Caki2 (cell line): ENCODE measurements around the gene TRIM68. TPM values are rescaled to one million over a fixed set of nuclear protein-coding genes. Genes with fewer than 3 reads are reported as not detected.

Experiments
- DNase-seq: peaks from one replicate; pipeline ENCODE4 v3.0.0-alpha.2; 2015; ENCODE audit warnings: low read depth
- in situ Hi-C: cut with HindIII; loops from 2 replicates; pipeline ENCODE4 v1.10.0; 2016; ENCODE audit warnings: low sequenced_read_pairs, low pct_unique_long_range_greater_than_20kb, mixed read lengths
- total RNA-seq: library from RNA; depleted of rRNA; stranded (reverse); fragments of >200 nt; shearing (Covaris generic); gene quantifications from 2 replicates; pipeline ENCODE4 v1.2.3, GENCODE V29; 2014; ENCODE audit warnings: low replicate concordance

Gene TRIM68
- total RNA-seq, 1 experiment from 2014 or later: 13.7 TPM

- in situ Hi-C loops: no loop called here
- no peak for DNase-seq
These were observed 2.4 kb upstream of the TRIM68 start for GRCh38 chr11:4610258-4610935.

- no peak for DNase-seq
- in situ Hi-C loops: no loop called here
These were observed 935 bp downstream of the TRIM68 start for GRCh38 chr11:4607096-4607495.

DNA sequence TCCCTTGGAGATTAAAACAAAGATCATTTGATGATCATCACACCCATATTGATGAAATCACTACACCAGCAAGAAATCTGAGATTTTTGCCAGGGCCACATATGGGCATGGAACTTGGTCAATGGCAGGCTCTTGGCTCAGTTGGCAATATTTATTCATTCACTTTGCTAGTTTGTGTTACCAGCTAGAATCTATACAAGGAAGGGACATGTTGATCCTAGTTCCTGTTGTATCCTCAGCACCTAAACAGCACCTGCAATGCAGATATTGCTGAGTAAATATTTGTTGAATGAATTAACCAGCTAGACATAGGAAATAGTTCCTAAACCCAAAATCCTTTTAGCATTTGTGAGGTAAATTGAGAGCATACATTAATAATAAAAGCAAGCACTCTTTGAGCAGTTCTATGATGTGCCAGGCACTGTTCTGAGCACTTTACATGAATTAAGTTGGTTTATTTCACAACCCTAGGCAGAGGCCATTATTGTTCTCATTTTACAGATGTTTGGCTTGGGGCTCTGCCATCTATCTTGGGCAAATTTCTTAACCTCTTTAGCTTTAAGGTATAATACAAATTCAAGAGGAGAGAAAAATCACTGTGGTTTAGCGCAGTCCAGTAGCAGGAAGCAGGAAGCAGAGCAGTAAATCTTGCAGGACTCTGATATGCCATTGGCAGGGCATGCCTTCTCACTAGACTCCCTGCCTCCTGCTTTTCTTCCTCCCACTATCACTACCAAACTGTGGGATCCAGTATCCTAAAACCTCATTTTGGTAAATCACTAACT, 1.6 kb downstream of the TRIM68 start:
- DNase-seq: no peak
- in situ Hi-C loops: no loop called here

DNA sequence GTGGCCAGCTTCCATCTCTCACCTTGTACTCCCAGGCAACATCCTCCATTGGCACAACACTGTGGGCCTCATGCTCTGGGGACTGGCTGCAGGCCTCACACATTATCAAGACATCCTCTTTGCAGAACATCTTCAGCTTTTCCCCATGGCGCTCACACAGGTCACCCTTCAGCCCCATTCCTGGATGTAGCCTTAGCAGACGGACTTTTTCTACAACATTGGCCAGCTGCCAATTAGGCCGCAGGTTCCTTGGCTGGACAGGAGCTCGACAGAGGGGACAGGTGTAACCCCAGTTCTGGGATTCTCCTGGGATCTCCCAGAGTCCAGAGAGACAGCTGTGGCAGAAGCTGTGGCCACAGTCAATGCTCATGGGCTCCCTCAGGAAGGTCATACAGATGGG, 3.0 kb downstream of the TRIM68 start:
- in situ Hi-C loops: no loop called here
- DNase-seq: no peak

DNA sequence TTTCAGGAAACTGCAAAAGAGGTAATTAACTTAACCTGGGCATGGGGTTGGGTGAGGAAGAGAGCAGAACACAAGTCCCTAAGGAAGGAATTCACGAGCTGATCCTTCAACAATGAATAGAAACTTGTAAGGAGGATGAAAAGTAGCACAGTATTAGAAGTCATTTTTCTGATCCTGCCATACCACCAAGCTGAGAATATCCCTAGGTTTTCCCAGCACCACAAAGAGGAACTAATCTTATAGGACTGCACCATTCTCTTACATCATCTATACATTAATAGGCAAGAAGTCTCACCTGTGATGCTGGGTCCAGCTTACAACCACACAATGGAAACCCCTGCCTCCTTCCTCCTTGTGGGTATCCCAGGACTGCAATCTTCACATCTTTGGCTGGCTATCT, 14.3 kb downstream of the TRIM68 start, which contains the start of gene OR52I1:
TSS of gene OR52I1 (plus strand) at position 301 of the 400 bp plus-strand sequence. CDS start at position 301, 0 bp downstream.
- no peak for DNase-seq
- in situ Hi-C loops: no loop called here

GRCh38 chr11:4589017-4589416, 19.0 kb downstream of the TRIM68 start:
- in situ Hi-C loops: no loop called here
- DNase-seq: no peak

GRCh38 chr11:4581443-4581842, 26.6 kb downstream of the TRIM68 start, which contains the start of gene OR52I2:
OR52I2 (plus strand) TSS chr11:4581743.
- in situ Hi-C loops: no loop called here
- DNase-seq: no peak

DNA sequence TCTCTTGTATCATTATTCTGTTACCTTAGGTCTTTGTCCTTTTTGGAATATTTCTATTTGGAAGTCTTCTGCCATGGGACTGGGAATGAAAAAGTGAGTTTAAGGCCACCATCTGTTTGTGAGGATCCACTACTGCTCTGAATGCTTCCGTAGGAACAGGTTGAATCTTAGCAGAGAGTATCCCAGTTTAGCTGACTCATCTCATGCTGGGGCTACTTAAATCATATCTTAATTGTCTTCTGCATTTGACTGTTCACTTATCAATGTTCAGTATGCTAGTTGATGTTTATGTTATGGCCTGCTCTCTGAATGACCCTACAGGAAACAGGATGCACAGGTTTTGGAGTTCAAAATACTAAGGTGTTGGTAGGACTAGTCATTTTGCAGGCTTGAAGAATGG, 27.9 kb downstream of the TRIM68 start:
- in situ Hi-C loops: no loop called here
- no peak for DNase-seq

DNA sequence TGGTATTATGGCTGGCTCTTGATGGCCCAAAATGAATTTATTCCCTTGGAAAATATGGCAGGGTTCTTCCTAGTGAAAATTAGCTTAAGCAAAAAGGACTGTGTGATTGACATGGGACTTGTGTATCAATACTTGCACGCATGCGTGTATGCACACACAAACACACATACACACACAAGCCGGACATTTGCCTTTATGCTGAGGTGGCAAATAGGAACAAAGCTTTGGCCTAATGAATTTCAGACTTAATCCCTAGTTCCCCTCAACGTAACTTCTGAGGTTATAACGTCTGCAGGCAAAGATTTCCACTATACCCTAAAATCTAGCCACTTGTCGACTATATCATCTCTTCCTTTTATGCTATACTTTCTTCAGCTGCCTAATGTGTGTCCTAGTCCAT, 29.4 kb downstream of the TRIM68 start:
- in situ Hi-C loops: no loop called here
- DNase-seq: no peak

- in situ Hi-C loops: no loop called here
- DNase-seq: no peak
These were observed 30.3 kb downstream of the TRIM68 start for GRCh38 chr11:4577761-4578160.

DNA sequence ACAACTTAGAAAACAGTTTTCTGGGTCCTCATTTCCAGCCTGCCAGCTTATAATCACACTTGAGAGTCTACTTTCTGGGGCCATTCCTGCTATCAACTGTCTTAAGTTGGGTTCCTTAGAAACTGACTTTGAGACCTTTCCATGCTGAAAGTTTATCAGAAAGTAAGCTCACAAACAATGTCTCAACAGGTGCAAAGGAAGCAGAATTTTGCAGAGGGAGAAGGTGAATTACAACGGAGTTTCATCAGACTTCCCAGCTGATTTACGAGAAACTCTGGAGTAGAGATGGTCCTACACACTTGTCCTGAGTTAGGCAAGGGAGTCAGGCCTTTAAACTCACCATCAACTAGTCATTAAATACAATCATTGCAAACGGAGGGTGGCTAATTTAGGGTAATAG, 31.2 kb downstream of the TRIM68 start:
- in situ Hi-C loops: no loop called here
- DNase-seq: no peak

DNA sequence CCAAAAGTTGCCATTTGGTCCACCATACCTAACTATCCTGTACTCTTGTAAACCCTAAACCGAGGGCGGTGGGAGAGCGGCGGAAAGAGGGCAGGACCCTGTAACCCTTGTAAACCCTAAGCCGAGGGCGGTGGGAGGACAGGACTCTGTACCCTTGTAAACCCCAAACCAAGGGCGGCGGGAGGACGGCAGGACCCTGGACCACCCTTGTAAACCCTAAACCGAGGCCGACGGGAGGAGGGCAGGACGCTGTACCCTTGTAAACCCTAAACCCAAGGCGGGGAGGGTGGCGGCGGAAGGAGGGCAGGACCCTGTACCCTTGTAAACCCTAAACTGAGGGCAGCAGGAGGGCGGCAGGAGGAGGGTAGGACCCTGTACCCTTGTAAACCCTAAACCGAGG, 39.0 kb downstream of the TRIM68 start:
- DNase-seq: no peak
- in situ Hi-C loops: no loop called here

GRCh38 chr11:4565371-4565770, 42.7 kb downstream of the TRIM68 start:
- in situ Hi-C loops: no loop called here

GRCh38 chr11:4560467-4560866, 47.6 kb downstream of the TRIM68 start:
- DNase-seq: no peak
- in situ Hi-C loops: no loop called here

More at GRCh38 chr11:4565371-4565770, 42.7 kb downstream of the TRIM68 start:
- DNase-seq: no peak

- DNase-seq: no peak
- in situ Hi-C loops: no loop called here
These were observed 48.2 kb downstream of the TRIM68 start for GRCh38 chr11:4559527-4560440.

DNA sequence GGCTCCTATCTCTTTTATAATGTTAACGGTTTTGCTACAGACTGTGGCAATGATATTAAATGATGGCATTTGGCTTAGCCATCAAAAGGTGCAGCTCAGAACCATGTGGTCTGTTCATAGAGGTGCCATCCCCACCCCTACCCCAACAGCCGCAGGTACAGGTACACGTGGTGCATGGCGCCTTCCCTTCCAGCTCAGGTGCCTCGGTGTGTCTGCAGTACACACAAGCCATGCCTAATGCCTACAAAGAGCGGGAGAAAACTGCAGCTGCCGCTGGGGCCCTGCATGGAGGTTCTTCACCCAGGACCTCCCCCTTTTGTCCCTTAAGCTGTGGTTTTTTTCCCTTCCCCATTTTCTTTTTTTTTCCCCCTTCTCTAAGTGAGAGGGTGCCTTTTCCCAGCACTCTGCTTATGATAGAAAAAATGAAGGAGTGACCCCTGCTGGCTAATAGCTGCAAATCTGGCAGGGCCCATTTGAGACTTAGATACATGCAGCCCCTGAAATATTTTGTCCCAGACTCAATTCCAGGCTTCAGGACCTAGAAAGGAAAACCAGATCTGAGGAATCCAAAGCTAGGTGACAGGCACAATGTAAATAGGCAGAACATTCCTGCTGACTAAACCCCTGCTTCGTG, 56.6 kb downstream of the TRIM68 start:
- DNase-seq: no peak
- in situ Hi-C loops: no loop called here
